Left colon (tissue), 2 donors: ENCODE measurements around the gene TMEM184A. TPM values are rescaled to one million over a fixed set of nuclear protein-coding genes. Genes with fewer than 3 reads are reported as not detected.
"Not testable (repeated sequence)": the region's sequence is repeated elsewhere in the genome, so short reads cannot be mapped to it uniquely, and the experiment has no call there.

Source experiments
- ATAC-seq: fragments of 200-7000 bp; cut with Tn5 transposase; one replicate; pipeline ENCODE4 v1.9.1; 2020; ENCODE audit warnings: mild to moderate bottlenecking, moderate library complexity
- DNase-seq, 2 donors: peaks; one replicate each; pipeline ENCODE4 v3.0.0-alpha.2; 2020
- intact Hi-C, 2 donors: fragments of 100-400 bp; cut with DNase I in 1 of 2; cut with micrococcal nuclease in 1 of 2; formaldehyde crosslinking; loops; one replicate each; pipeline versions ENCODE4 v1.11.2 to v1.14.0; 2022; cut with DNase I, micrococcal nuclease
- total RNA-seq, 2 donors: library from RNA; stranded (reverse); fragmentation: NEBNext Ultra II Directional; extraction: Animal tissue kit (Norgen Biotek cat#: 25700); gene quantifications; one replicate each; pipeline ENCODE4 v1.2.1, GENCODE V29; 2021
- donor health status: DM: no; HTN: no; CAD: no.
- donor health status: DM: yes; HTN: yes; CAD: no.

The TMEM184A gene
- total RNA-seq, 2 donors from 2014 or later = 57.6 to 58.3 TPM

GRCh38 chr7:1516586-1517251 lies 39.3 kb downstream of the TMEM184A start:
- intact Hi-C loops = no loop called here
- ATAC-seq (no peak), DNase-seq (no peak)

GRCh38 chr7:1515509-1515967 lies 40.5 kb downstream of the TMEM184A start:
- DNase-seq, ATAC-seq, intact Hi-C loops: not testable (repeated sequence)

GRCh38 chr7:1514995-1515401 lies 41.0 kb downstream of the TMEM184A start:
- no peak for DNase-seq
- intact Hi-C loops = no loop called here
- no peak for ATAC-seq

GRCh38 chr7:1514407-1514806 lies 41.6 kb downstream of the TMEM184A start:
- intact Hi-C loops = no loop called here
- DNase-seq (no peak), ATAC-seq (no peak)

- ATAC-seq (no peak), DNase-seq (no peak)
- intact Hi-C loops = no loop called here
Measured at GRCh38 chr7:1513657-1514095, 42.3 kb downstream of the TMEM184A start.

GRCh38 chr7:1512781-1513656 lies 43.0 kb downstream of the TMEM184A start:
- ATAC-seq (peak; percentile 28), DNase-seq (peak in 1 of 2 donors; percentile 26)
- intact Hi-C loops = no loop called here

GRCh38 chr7:1511444-1512422 lies 44.3 kb downstream of the TMEM184A start:
- DNase-seq (no peak), ATAC-seq (no peak)
- intact Hi-C loops = no loop called here

GRCh38 chr7:1510780-1511154 lies 45.2 kb downstream of the TMEM184A start:
- DNase-seq (no peak), ATAC-seq (no peak)
- intact Hi-C loops = no loop called here

GRCh38 chr7:1509226-1509625 lies 46.8 kb downstream of the TMEM184A start:
- intact Hi-C loops = no loop called here
- no peak for ATAC-seq
- DNase-seq = no peak

- ATAC-seq = no peak
- intact Hi-C loops = no loop called here
Measured at GRCh38 chr7:1508277-1508758, 47.7 kb downstream of the TMEM184A start.

GRCh38 chr7:1505731-1506550 lies 50.1 kb downstream of the TMEM184A start:
- intact Hi-C loops = no loop called here
- DNase-seq = peak in 1 of 2 donors; percentile 39
- no peak for ATAC-seq

More at GRCh38 chr7:1508277-1508758, 47.7 kb downstream of the TMEM184A start:
- DNase-seq = no peak

GRCh38 chr7:1503816-1504775 lies 51.9 kb downstream of the TMEM184A start, which contains the start of gene INTS1:
Gene INTS1, minus strand, starts transcription at chr7:1504389. Its CDS starts 429 bp downstream, at chr7:1503960.
- intact Hi-C loops = no loop called here
- DNase-seq (peak; percentile 91 to 93), ATAC-seq (peak; percentile 86)

- DNase-seq (no peak), ATAC-seq (no peak)
- intact Hi-C loops = no loop called here
Measured at GRCh38 chr7:1503390-1503789, 52.6 kb downstream of the TMEM184A start.

- no peak for DNase-seq
- intact Hi-C loops = no loop called here
- no peak for ATAC-seq
Measured at GRCh38 chr7:1502845-1503244, 53.2 kb downstream of the TMEM184A start.

- ATAC-seq (no peak), DNase-seq (no peak)
- intact Hi-C loops = no loop called here
Measured at GRCh38 chr7:1501487-1502270, 54.3 kb downstream of the TMEM184A start.
